HG02884 (cell line): ENCODE data around the gene CC2D1A.
A peak's percentile ranks its signal among the peaks of the same experiment; 100 is the strongest.
"Not testable (repeated sequence)": the region's sequence is repeated elsewhere in the genome, so short reads cannot be mapped to it uniquely, and the experiment has no call there.

Source experiments
- ATAC-seq: cut with Tn5 transposase; IDR thresholded peaks from one replicate; pipeline ENCODE4 v1.9.1; 2021; ENCODE audit warnings: mild to moderate bottlenecking, moderate library complexity; ENCODE audit not compliant: unreplicated experiment

The CC2D1A gene

DNA sequence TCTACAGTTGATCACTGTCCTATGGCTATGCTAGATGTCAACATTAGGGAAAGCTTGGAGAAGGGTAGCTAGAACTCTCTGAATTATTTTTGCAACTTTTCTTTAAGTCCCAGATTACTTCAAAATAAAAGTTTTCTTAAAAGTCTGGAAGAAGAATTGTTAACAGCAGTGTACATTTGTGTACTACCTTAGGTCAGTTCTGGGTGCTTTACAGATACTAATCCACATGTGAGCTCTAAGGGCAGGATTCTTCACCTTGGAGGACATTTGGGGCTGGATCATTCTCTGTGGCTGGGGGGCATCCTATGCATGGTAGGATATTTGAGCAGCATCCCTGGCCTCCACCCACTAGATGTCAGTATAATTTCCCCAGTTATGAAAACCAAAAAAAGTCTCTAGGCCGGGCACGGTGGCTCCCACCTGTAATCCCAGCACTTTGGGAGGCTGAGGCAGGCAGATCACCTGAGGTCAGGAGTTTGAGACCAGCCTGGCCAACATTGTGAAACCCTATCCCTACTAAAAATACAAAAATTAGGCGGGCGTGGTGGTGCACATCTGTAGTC, 2.9 kb upstream of the CC2D1A start:
- no peak for ATAC-seq

- peak; percentile 5 for ATAC-seq
Measured at GRCh38 chr19:13906521-13906904, 512 bp downstream of the CC2D1A start.

GRCh38 chr19:13906910-13907309, 909 bp downstream of the CC2D1A start:
- no peak for ATAC-seq

DNA sequence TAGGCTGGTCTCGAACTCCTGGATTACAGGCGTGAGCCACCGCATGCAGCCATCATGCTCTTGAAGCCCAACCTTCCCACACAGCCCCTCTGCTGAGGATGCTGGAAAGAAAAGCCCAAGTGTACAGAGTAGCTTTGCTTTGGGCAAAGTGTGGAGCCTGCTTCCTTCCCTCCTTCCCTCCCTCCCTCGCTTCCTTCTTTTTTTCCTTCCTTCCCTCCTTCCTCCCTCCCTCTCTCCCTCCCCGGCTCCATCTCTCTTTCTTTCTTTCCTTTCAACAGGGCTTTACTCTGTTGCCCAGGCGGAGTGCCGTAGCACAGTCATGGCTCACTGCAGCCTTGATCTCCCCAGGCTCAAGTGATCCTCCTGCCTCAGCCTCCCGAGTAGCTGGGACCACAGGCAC, 2.7 kb downstream of the CC2D1A start:
- no peak for ATAC-seq

DNA sequence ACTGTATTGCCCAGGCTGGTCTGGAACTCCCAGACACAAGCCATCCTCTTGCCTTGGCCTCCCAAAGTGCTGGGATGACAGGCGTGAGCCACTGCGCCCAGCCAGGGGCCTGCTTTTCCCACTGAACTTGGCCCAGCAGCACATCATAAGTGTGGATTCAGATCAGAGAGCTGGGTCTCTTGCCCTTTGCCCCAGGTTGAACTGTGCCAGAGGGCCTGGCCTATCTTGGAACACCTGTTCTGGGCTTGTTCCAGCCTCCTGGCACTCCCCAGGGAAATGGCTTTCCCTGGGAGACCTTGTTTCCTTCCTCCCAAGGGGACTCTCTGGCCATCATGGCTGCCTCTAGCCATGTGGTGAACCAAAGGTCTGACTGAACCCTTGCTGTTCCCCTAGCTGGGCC, 3.4 kb downstream of the CC2D1A start:
- ATAC-seq = no peak

GRCh38 chr19:13913352-13913751, 7.4 kb downstream of the CC2D1A start:
- ATAC-seq = no peak

- ATAC-seq = no peak
Measured at GRCh38 chr19:13914777-13915176, 8.8 kb downstream of the CC2D1A start.

- ATAC-seq = no peak
Measured at GRCh38 chr19:13917888-13918406, 11.9 kb downstream of the CC2D1A start.

GRCh38 chr19:13918726-13919411, 12.9 kb downstream of the CC2D1A start:
- ATAC-seq = no peak

DNA sequence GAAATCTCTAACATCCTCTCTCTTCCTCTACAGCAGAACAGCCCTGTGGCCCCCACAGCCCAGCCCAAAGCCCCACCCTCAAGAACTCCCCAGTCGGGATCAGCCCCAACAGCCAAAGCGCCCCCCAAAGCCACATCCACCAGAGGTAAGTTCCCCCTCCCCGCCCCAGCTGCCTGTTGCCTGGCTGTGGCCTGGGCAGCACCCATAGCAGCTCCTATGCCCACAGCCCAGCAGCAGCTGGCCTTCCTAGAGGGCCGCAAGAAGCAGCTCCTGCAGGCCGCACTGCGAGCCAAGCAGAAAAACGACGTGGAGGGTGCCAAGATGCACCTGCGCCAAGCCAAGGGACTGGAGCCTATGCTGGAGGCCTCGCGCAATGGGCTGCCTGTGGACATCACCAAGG, 14.5 kb downstream of the CC2D1A start:
- ATAC-seq = no peak

DNA sequence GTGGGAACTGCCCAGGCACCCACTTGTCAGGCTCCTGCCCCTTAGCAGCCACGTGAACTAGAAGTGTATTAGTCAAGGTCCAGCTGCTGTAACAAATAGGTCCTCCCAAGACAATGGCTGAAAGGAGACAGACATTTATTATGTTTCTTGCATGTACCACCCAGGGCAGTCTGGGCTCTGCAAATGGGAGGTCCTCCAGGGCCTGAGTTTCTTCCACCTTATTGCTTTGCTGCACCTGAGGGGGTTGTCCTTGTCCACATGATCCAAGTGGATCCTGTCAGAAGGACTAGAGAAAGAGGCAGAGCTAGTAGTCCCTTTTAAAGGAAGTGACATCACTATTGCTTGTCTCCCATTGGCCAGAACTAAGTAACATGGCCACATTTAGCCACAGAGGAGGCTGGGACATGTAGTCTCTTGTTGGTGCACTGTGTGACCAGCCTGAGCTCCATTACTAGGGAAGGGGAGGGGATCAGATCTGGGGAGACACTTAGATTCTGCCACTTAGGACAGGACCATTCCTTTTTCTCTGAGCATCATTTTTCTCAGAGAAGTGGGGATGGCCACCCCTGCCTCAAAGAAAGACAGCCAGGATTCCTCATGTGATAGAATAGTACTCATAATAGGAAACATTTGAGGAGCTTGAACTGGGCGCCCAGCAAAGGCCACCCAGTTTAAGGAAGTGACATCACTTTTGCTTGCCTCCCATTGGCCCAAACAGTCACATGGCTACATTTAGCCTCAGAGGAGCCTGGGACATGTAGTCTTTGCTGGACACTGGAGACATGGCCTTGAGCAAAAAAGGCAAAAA, 15.1 kb downstream of the CC2D1A start:
- no peak for ATAC-seq

- ATAC-seq = not testable (repeated sequence)
Measured at GRCh38 chr19:13922118-13922517, 16.1 kb downstream of the CC2D1A start.

DNA sequence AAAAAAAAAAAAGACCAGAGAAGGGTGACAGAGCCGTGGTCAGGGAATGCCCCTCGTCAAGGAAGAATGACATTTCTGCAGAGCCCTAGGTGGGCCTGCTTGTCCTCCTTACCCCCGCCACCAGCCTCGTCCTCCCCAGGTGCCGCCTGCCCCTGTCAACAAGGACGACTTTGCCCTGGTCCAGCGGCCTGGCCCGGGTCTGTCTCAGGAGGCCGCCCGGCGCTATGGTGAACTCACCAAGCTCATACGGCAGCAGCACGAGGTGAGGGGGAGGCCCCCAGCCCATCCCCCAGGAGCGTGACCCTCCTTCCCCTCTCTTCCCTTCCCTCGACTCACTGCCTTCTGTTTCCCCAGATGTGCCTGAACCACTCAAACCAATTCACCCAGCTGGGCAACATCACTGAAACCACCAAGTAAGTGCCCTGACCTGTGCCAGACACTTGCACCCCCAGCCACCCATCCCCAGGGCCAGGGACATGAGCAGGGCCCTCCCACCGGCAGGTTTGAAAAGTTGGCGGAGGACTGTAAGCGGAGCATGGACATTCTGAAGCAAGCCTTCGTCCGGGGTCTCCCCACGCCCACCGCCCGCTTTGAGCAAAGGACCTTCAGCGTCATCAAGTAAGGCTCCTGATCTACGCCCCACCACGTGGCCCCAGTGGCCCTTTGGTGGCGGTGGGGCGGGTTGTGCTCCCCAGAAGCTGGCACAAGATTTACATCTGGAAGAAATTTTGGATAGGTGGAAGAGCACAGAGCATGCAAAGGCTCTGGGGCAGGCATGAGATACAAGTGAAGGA, 17.4 kb downstream of the CC2D1A start:
- ATAC-seq = no peak

DNA sequence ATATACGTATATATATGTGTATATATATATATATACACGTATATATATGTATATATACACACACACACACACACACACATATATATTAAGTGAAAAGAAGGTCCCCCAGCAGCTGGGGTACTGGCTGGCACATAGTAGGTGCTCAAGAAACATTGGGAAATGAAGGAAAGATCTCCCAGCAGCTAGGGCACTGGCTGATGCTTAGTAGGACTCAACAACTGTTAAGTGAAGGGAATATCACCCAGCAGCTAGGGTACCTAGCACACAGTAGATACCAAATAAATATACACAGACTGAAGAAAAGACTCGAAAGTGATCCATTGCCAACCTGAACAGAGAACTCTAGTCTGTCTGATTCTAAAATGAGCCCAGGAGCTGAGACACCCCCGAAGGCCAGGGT, 20.0 kb downstream of the CC2D1A start:
- no peak for ATAC-seq

- no peak for ATAC-seq
Measured at GRCh38 chr19:13926715-13927114, 20.7 kb downstream of the CC2D1A start.

- no peak for ATAC-seq
Measured at GRCh38 chr19:13929340-13929739, 23.3 kb downstream of the CC2D1A start.

- no peak for ATAC-seq
Measured at GRCh38 chr19:13929956-13930355, 24.0 kb downstream of the CC2D1A start.

DNA sequence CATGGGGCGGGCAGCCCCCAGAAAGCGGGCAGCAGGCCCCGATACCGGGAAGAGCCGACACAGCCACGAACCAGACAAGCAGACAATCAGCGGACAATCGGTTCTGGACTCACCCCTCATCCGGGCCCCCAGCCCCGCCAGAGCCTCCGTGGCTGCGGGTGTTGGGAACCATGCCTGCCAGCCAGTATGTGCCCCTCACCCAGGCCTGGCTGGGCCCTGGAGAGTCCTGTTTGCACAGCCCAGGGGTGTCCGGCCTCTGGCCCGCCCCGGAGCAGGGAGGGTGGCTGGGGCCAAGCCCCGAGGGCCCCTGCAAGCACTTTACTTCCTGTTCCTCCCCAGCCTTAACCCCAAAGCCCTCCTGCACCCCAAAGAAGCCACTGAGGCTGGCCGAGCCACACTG, 24.4 kb downstream of the CC2D1A start:
- ATAC-seq = no peak

GRCh38 chr19:13931391-13932148, 25.6 kb downstream of the CC2D1A start:
- ATAC-seq = no peak

GRCh38 chr19:13932149-13932637, 26.2 kb downstream of the CC2D1A start:
- no peak for ATAC-seq
